ENCODE data around the gene IFI44.

GRCh38 chr1:78601068-78601467, 48.6 kb upstream of the IFI44 start:
- TF ChIP-seq CTCF (IDR thresholded peaks at IDR 0.05): no peak
- no peak for TF ChIP-seq POLR2A (IDR thresholded peaks at IDR 0.05)
- no peak for TF ChIP-seq POLR2AphosphoS5 (IDR thresholded peaks at IDR 0.05; ENCODE audit: insufficient read depth in 1 of 2, low read depth in 1 of 2)

All from vagina (tissue), 2 donors.